ENCODE results near the gene TRMU. TPM values are rescaled to one million over a fixed set of nuclear protein-coding genes. Genes with fewer than 3 reads are reported as not detected.

Gene TRMU
- total RNA-seq, 4 donors from 2014 or later, result 35.2 to 101 (median 83.3) TPM

GRCh38 chr22:46366327-46366731 is 30.8 kb downstream of the TRMU start:
- H3K9me3 ChIP-seq, result no peaks in the 10 kb centered on the region
- TF ChIP-seq POLR2A (IDR thresholded peaks at IDR 0.05) (no peak), CTCF (IDR thresholded peaks at IDR 0.05) (no peak)
- no peak overlapping the region for H3K4me3 ChIP-seq

GRCh38 chr22:46366801-46367706 is 31.5 kb downstream of the TRMU start:
- Histone ChIP-seq H3K36me3 (no peaks in the 10 kb centered on the region), H3K9me3 (no peaks in the 10 kb centered on the region), H3K4me3 (peak overlapping the region in 2 of 4 donors; percentile 17 to 27), H3K27ac (peak overlapping the region in 2 of 4 donors; percentile 5 to 50), H3K4me1 (peaks cover 0 to 6% (median 4%) of the 10 kb centered on the region in 4 donors), H3K27me3 (no peaks in the 10 kb centered on the region)
- DNase-seq, result peak in 2 of 3 donors; percentile 58 to 81
- no peak for TF ChIP-seq POLR2A (IDR thresholded peaks at IDR 0.05)
- peak in 1 of 6 experiments; percentile 14 for TF ChIP-seq CTCF (IDR thresholded peaks at IDR 0.05)

More at GRCh38 chr22:46366327-46366731, 30.8 kb downstream of the TRMU start:
- no peak for DNase-seq
- Histone ChIP-seq H3K4me1 (peaks cover 0 to 6% (median 4%) of the 10 kb centered on the region in 4 donors), H3K27me3 (no peaks in the 10 kb centered on the region), H3K27ac (peak overlapping the region in 1 of 4 donors; percentile 12), H3K36me3 (no peaks in the 10 kb centered on the region)

GRCh38 chr22:46367707-46368191 is 32.2 kb downstream of the TRMU start:
- DNase-seq, result peak; percentile 78 to 92 (median 86)
- Histone ChIP-seq H3K27ac (peak overlapping the region in 1 of 4 donors; percentile 50), H3K36me3 (no peaks in the 10 kb centered on the region), H3K4me1 (peaks cover 0 to 6% (median 4%) of the 10 kb centered on the region in 4 donors), H3K4me3 (peak overlapping the region in 2 of 4 donors; percentile 17 to 27), H3K27me3 (no peaks in the 10 kb centered on the region), H3K9me3 (no peaks in the 10 kb centered on the region)
- TF ChIP-seq CTCF (IDR thresholded peaks at IDR 0.05) (peak; percentile 75 to 96 (median 92)), POLR2A (IDR thresholded peaks at IDR 0.05) (no peak)

GRCh38 chr22:46368422-46368821 is 32.9 kb downstream of the TRMU start:
- no peaks in the 10 kb centered on the region for H3K9me3 ChIP-seq
- no peak overlapping the region for H3K4me3 ChIP-seq
- H3K27ac ChIP-seq, result no peak overlapping the region
- H3K4me1 ChIP-seq, result peaks cover 0 to 9% (median 4%) of the 10 kb centered on the region in 4 donors
- no peaks in the 10 kb centered on the region for H3K36me3 ChIP-seq
- no peak for DNase-seq
- H3K27me3 ChIP-seq, result no peaks in the 10 kb centered on the region
- TF ChIP-seq CTCF (IDR thresholded peaks at IDR 0.05) (no peak), POLR2A (IDR thresholded peaks at IDR 0.05) (no peak)

- H3K36me3 ChIP-seq, result no peaks in the 10 kb centered on the region
- peaks cover 0 to 15% (median 4%) of the 10 kb centered on the region in 4 donors for H3K4me1 ChIP-seq
- no peak overlapping the region for H3K4me3 ChIP-seq
- no peaks in the 10 kb centered on the region for H3K9me3 ChIP-seq
- no peak for DNase-seq
- TF ChIP-seq CTCF (IDR thresholded peaks at IDR 0.05) (no peak), POLR2A (IDR thresholded peaks at IDR 0.05) (no peak)
- H3K27me3 ChIP-seq, result no peaks in the 10 kb centered on the region
- no peak overlapping the region for H3K27ac ChIP-seq
Measured at GRCh38 chr22:46368871-46369715, 33.6 kb downstream of the TRMU start.
